ENCODE measurements around the gene OPHN1.

DNA sequence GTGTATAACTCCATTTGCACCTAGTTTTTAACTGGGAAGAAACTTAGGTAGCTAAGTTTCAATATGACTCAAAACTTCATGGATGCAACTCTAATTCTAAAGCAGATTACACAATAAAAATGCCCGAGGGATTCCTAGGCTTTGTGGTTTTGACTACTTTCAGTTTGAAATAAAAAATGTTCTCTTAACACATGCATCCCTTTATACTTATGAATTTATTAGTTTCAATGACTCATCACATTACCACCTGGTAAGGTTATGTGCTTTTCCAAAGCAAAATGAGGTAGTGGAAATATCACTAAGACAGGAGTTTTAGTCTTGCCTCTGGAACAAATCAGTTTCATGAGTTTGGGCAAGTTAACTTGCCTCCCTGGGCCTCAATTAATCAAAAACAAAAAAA, 125.5 kb downstream of the OPHN1 start:
- TF ChIP-seq POLR2AphosphoS5 (IDR thresholded peaks at IDR 0.05; ENCODE audit: low read depth, low read length), result no peak
- TF ChIP-seq TAF1 (IDR thresholded peaks at IDR 0.05; ENCODE audit: borderline replicate concordance, insufficient read depth, low read length), result no peak
- TF ChIP-seq, protein P1, sequence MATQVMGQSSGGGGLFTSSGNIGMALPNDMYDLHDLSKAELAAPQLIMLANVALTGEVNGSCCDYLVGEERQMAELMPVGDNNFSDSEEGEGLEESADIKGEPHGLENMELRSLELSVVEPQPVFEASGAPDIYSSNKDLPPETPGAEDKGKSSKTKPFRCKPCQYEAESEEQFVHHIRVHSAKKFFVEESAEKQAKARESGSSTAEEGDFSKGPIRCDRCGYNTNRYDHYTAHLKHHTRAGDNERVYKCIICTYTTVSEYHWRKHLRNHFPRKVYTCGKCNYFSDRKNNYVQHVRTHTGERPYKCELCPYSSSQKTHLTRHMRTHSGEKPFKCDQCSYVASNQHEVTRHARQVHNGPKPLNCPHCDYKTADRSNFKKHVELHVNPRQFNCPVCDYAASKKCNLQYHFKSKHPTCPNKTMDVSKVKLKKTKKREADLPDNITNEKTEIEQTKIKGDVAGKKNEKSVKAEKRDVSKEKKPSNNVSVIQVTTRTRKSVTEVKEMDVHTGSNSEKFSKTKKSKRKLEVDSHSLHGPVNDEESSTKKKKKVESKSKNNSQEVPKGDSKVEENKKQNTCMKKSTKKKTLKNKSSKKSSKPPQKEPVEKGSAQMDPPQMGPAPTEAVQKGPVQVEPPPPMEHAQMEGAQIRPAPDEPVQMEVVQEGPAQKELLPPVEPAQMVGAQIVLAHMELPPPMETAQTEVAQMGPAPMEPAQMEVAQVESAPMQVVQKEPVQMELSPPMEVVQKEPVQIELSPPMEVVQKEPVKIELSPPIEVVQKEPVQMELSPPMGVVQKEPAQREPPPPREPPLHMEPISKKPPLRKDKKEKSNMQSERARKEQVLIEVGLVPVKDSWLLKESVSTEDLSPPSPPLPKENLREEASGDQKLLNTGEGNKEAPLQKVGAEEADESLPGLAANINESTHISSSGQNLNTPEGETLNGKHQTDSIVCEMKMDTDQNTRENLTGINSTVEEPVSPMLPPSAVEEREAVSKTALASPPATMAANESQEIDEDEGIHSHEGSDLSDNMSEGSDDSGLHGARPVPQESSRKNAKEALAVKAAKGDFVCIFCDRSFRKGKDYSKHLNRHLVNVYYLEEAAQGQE (IDR thresholded peaks at IDR 0.05; ENCODE audit: insufficient read depth in 1 of 2, low read depth in 2 of 2, low read length in 2 of 2), result no peak
- no peak for TF ChIP-seq SIN3A (IDR thresholded peaks at IDR 0.05; ENCODE audit: borderline replicate concordance, insufficient read depth, low read length)
